ENCODE data around the gene CCDC71L. TPM values are rescaled to one million over a fixed set of nuclear protein-coding genes. Genes with fewer than 3 reads are reported as not detected.

CCDC71L gene
- polyA plus RNA-seq, 3 donors = 2.9 to 5.1 (median 3.5) TPM

GRCh38 chr7:106641416-106641815 lies 19.5 kb downstream of the CCDC71L start:
- Mint-ChIP-seq H3K4me3 (no peak overlapping the region), H3K27ac (no peak overlapping the region), H3K27me3 (ENCODE audit: low read depth in 3 of 3) (no peaks in the 10 kb centered on the region), H3K36me3 (no peaks in the 10 kb centered on the region), H3K4me1 (peaks cover 14% of the 10 kb centered on the region), H3K9me3 (no peaks in the 10 kb centered on the region)
- H3K4me2 ChIP-seq (replicated peaks; ENCODE audit: extremely low read depth, low read length, poor library complexity, severe bottlenecking) = no peak overlapping the region
- no peak overlapping the region for H3K27ac ChIP-seq (ENCODE audit: low read depth in 1 of 2, low read length in 2 of 2)
- no peak overlapping the region for H2AFZ ChIP-seq (ENCODE audit: insufficient read depth, low read depth, low read length, poor library complexity, severe bottlenecking)
- TF ChIP-seq CTCF (IDR thresholded peaks at IDR 0.05) = no peak
- peaks cover 0 to 5% of the 10 kb centered on the region in 2 donors for H3K4me1 ChIP-seq (ENCODE audit: control insufficient read depth in 1 of 2, insufficient read depth in 2 of 2, low read length in 2 of 2)
- H3K4me3 ChIP-seq (replicated peaks in 1 of 3; ENCODE audit: low read depth in 2 of 3, low read length in 3 of 3) = no peak overlapping the region
- WGBS (ENCODE audit: insufficient coverage) = no CpG with 5 or more reads among the region's 3 CpGs
- H3K36me3 ChIP-seq (replicated peaks in 1 of 2; ENCODE audit: control insufficient read depth in 1 of 2, insufficient read depth in 2 of 2, low read length in 2 of 2) = no peaks in the 10 kb centered on the region
- H4K20me1 ChIP-seq (ENCODE audit: insufficient read depth, low read length) = no peaks in the 10 kb centered on the region
- DNase-seq = no peak
- intact Hi-C loops (cut with micrococcal nuclease) = no loop called here
- no peaks in the 10 kb centered on the region for H3K27me3 ChIP-seq (ENCODE audit: control insufficient read depth in 2 of 2, insufficient read depth in 2 of 2, low read length in 2 of 2)
- no peak overlapping the region for H3K9ac ChIP-seq (ENCODE audit: insufficient read depth, low read length, poor library complexity, severe bottlenecking)
- H3K79me2 ChIP-seq (ENCODE audit: insufficient read depth, low read length) = no peaks in the 10 kb centered on the region
- H3K9me3 ChIP-seq (replicated peaks in 1 of 2; ENCODE audit: control insufficient read depth in 1 of 2, insufficient read depth in 1 of 2, low read length in 2 of 2) = no peaks in the 10 kb centered on the region

DNA sequence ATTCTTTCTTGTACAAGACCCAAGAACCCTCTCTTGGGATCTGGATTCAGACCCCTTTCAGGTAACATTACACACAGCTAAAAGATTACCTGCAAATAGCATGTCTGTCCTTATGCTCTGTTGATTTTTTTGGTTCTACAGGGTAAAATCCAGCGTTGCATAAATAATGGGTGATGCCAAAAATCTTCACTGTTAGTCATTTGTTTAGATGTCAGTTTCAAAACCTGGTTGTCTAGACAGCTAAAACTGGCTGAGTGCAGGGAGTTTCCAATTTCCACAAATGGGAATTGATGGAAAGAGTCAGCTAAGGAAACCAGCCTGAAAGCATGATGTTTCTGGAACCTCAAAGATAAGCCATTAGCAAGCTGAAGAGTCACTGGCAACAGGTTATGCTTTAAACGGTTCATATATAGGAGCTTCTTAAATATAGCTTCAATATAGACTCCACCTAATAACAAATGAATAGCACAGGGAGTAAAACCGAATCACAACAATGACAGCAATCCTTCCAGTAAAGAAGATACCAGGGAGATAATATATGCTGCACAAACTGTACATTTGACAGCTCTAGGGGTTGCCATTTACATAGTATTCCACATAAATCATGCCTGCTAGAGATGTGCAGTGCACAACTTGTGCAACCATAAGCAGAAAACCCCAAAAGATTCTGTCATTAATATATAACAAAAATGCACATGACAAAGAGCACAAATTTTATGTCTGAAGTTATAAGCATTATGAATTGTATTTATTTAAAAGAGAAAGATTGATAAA lies 20.4 kb downstream of the CCDC71L start:
- peaks cover 0 to 5% of the 10 kb centered on the region in 2 donors for H3K4me1 ChIP-seq (ENCODE audit: control insufficient read depth in 1 of 2, insufficient read depth in 2 of 2, low read length in 2 of 2)
- H3K79me2 ChIP-seq (ENCODE audit: insufficient read depth, low read length) = no peaks in the 10 kb centered on the region
- H3K4me3 ChIP-seq (replicated peaks in 1 of 3; ENCODE audit: low read depth in 2 of 3, low read length in 3 of 3) = no peak overlapping the region
- Mint-ChIP-seq H3K4me1 (peaks cover 17% of the 10 kb centered on the region), H3K4me3 (no peak overlapping the region), H3K36me3 (no peaks in the 10 kb centered on the region), H3K9me3 (peaks cover 0 to 2% (median 0%) of the 10 kb centered on the region in 7 donors), H3K27ac (no peak overlapping the region), H3K27me3 (ENCODE audit: low read depth in 3 of 3) (no peaks in the 10 kb centered on the region)
- intact Hi-C loops (cut with micrococcal nuclease) = no loop called here
- peak in 2 of 3 donors; percentile 4 to 40 for DNase-seq
- H4K20me1 ChIP-seq (ENCODE audit: insufficient read depth, low read length) = no peaks in the 10 kb centered on the region
- no peak overlapping the region for H3K27ac ChIP-seq (ENCODE audit: low read depth in 1 of 2, low read length in 2 of 2)
- H3K9ac ChIP-seq (ENCODE audit: insufficient read depth, low read length, poor library complexity, severe bottlenecking) = no peak overlapping the region
- no peaks in the 10 kb centered on the region for H3K9me3 ChIP-seq (replicated peaks in 1 of 2; ENCODE audit: control insufficient read depth in 1 of 2, insufficient read depth in 1 of 2, low read length in 2 of 2)
- H3K36me3 ChIP-seq (replicated peaks in 1 of 2; ENCODE audit: control insufficient read depth in 1 of 2, insufficient read depth in 2 of 2, low read length in 2 of 2) = no peaks in the 10 kb centered on the region
- no peak overlapping the region for H3K4me2 ChIP-seq (replicated peaks; ENCODE audit: extremely low read depth, low read length, poor library complexity, severe bottlenecking)
- WGBS (ENCODE audit: insufficient coverage) = 100% methylated on average over 1 of the region's 3 CpGs
- H3K27me3 ChIP-seq (ENCODE audit: control insufficient read depth in 2 of 2, insufficient read depth in 2 of 2, low read length in 2 of 2) = no peaks in the 10 kb centered on the region
- no peak overlapping the region for H2AFZ ChIP-seq (ENCODE audit: insufficient read depth, low read depth, low read length, poor library complexity, severe bottlenecking)
- no peak for TF ChIP-seq CTCF (IDR thresholded peaks at IDR 0.05)
